Measurements from ENCODE around the gene FOXO1. TPM values are rescaled to one million over a fixed set of nuclear protein-coding genes. Genes with fewer than 3 reads are reported as not detected.

Gene FOXO1
- total RNA-seq, 4 donors from 2014 or later, result 117 to 250 (median 159) TPM

DNA sequence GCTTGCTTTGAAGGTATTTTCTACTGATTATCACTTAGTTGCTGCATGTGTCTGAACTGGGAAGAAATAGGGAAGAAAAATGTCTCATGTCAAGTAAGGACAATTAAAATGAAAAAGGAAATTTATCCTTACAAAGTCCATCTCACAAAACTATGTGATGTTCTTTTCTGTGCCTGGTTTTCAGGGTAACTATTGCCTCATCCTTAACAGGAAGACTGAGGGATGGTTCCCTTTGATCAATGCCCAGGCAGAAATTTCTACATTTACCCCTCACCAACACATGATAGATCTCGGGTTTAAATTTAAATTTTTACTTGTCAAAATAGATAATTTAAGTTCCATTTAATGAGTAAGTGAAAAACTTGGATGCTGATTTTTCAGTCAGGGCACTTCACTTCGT is 3.9 kb upstream of the FOXO1 start:
- intact Hi-C loops (cut with DNase I; ENCODE audit: low total_unique reads) (no loop called here), in situ Hi-C loops (cut with MboI; ENCODE audit: low sequenced_read_pairs in 4 of 4) (loop anchor here in 2 of 4 donors (25.0 kb wide), 2 partner anchors 133 to 433 kb away; no protein-coding TSS in a partner anchor)
- ATAC-seq, result no peak
- Histone ChIP-seq H3K27me3 (no peaks in the 10 kb centered on the region), H3K9me3 (no peaks in the 10 kb centered on the region), H3K4me1 (peaks cover 20 to 25% of the 10 kb centered on the region in 2 donors), H3K27ac (no peak overlapping the region), H3K36me3 (no peaks in the 10 kb centered on the region), H3K4me3 (no peak overlapping the region)
- TF ChIP-seq POLR2A (IDR thresholded peaks at IDR 0.05) (no peak), CTCF (IDR thresholded peaks at IDR 0.05 in 4 of 5, conservative IDR thresholded peaks at IDR 0.05 in 1 of 5) (no peak)
- no peak for DNase-seq

DNA sequence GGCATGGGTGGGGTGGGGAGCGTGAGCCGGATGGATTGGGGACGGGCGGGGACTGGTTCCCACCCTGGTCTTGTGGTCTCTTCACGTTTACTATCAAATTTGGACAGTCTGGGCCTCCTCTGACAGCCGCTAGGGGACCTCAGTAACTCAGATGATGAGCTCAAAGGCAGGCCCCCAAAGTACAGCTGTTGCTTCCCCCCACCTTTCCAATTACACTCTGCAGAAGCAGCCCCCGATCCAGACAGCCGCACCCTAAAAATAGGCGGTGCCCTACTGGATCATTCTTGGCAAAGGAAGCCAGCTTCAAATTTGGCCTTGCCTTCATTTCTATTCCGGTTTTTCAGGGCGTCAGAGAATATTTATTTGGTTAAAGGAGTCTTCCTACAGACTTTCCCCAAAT is 1.9 kb upstream of the FOXO1 start:
- Histone ChIP-seq H3K27me3 (no peaks in the 10 kb centered on the region), H3K36me3 (no peaks in the 10 kb centered on the region), H3K4me1 (peaks cover 20 to 25% of the 10 kb centered on the region in 2 donors), H3K4me3 (peak overlapping the region; percentile 84 to 96 (median 93)), H3K27ac (peak overlapping the region; percentile 96 to 99 (median 98)), H3K9me3 (no peaks in the 10 kb centered on the region)
- no peak for ATAC-seq
- intact Hi-C loops (cut with DNase I; ENCODE audit: low total_unique reads), result loop anchor here (10.0 kb wide), 1 partner anchor 396 kb away; the partner anchor contains the start of gene WBP4
- no peak for TF ChIP-seq POLR2A (IDR thresholded peaks at IDR 0.05)
- TF ChIP-seq CTCF (IDR thresholded peaks at IDR 0.05 in 4 of 5, conservative IDR thresholded peaks at IDR 0.05 in 1 of 5), result peak; percentile 50 to 72 (median 62)
- in situ Hi-C loops (cut with MboI; ENCODE audit: low sequenced_read_pairs in 4 of 4), result loop anchor here (10.0 to 25.0 kb wide), 4 partner anchors 131 to 434 kb away; no protein-coding TSS in a partner anchor
- peak; percentile 53 to 76 for DNase-seq

DNA sequence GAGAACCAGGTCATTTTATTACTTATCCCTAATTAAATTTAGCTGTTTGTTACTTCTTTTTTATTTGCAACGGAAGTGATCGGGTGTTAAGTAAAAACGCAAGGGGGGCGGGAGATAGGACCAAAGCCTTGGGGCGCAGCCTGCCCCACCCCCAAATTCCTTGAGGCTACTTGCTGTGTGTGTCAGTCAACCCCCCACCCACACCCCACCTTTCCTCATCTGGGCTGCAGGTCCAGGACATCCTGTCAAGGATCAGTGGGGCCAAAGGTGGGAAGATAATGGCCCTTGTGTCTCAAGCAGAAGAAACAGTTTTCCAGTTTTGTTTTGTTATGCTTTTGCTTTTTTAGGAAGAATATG is 1.2 kb upstream of the FOXO1 start:
- H3K4me3 ChIP-seq, result peak overlapping the region; percentile 84 to 96 (median 93)
- DNase-seq, result peak; percentile 33 to 57
- no peaks in the 10 kb centered on the region for H3K36me3 ChIP-seq
- H3K9me3 ChIP-seq, result no peaks in the 10 kb centered on the region
- no peak for ATAC-seq
- peak overlapping the region; percentile 96 to 99 (median 98) for H3K27ac ChIP-seq
- peaks cover 20 to 26% of the 10 kb centered on the region in 2 donors for H3K4me1 ChIP-seq
- TF ChIP-seq CTCF (IDR thresholded peaks at IDR 0.05 in 4 of 5, conservative IDR thresholded peaks at IDR 0.05 in 1 of 5), result no peak
- TF ChIP-seq POLR2A (IDR thresholded peaks at IDR 0.05), result no peak
- intact Hi-C loops (cut with DNase I; ENCODE audit: low total_unique reads) (loop anchor here (2.0 to 10.0 kb wide), 5 partner anchors 105 to 433 kb away; partner anchors contain the start of gene WBP4), in situ Hi-C loops (cut with MboI; ENCODE audit: low sequenced_read_pairs in 4 of 4) (loop anchor here (10.0 to 25.0 kb wide), 4 partner anchors 130 to 433 kb away; no protein-coding TSS in a partner anchor)
- no peaks in the 10 kb centered on the region for H3K27me3 ChIP-seq

DNA sequence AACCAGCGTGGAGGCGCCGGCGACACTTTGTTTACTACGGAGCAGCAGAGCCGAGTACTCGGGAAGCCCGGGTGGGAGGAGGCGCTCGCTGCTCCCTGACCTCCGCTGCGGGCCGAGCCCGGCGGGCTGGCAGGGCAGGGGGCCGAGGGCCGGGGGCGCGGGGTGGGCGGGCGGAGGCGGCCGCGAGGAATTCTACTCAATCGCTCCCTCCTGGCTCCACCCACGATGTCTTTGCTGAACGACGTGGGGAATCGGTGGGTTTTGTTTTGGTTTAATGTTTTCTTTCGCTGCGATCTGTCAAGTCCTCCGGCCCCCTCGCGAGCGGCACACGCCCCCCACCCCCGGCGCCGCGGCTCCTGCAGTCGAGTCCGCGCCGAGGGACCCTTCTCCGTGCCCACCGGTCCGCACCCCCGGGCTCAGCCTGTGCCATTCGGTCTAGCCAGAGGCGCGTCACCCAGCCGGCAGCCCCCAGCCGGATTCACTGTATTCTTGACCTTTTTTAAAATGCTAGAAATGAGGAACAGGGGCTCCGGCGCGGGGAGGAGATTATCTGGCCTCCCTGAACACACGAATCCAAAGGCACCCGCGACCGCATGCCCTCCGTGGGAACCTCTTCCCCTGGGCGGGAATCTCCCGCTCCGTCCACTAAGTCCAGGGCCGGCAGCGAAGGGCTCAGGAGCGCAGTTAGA is 636 bp upstream of the FOXO1 start:
- ATAC-seq (peak; percentile 27 to 34), DNase-seq (peak; percentile 32 to 43)
- Histone ChIP-seq H3K27ac (peak overlapping the region; percentile 96 to 99 (median 98)), H3K9me3 (no peaks in the 10 kb centered on the region), H3K4me1 (peaks cover 18 to 26% of the 10 kb centered on the region in 2 donors), H3K36me3 (no peaks in the 10 kb centered on the region), H3K27me3 (no peaks in the 10 kb centered on the region), H3K4me3 (peak overlapping the region; percentile 84 to 96 (median 93))
- no peak for TF ChIP-seq POLR2A (IDR thresholded peaks at IDR 0.05)
- TF ChIP-seq CTCF (IDR thresholded peaks at IDR 0.05 in 4 of 5, conservative IDR thresholded peaks at IDR 0.05 in 1 of 5), result no peak
- in situ Hi-C loops (cut with MboI; ENCODE audit: low sequenced_read_pairs in 4 of 4), result loop anchor here (10.0 to 25.0 kb wide), 4 partner anchors 130 to 432 kb away; no protein-coding TSS in a partner anchor
- intact Hi-C loops (cut with DNase I; ENCODE audit: low total_unique reads), result loop anchor here (2.0 to 10.0 kb wide), 5 partner anchors 104 to 432 kb away; partner anchors contain the start of gene WBP4

Measured in gastrocnemius medialis (tissue), 4 donors.